IPS-NIHi11 (cell line): ENCODE data around the gene GET4.
"Not testable (repeated sequence)": the region's sequence is repeated elsewhere in the genome, so short reads cannot be mapped to it uniquely, and the experiment has no call there.

Experiments used
- DNase-seq: peaks from one replicate; pipeline ENCODE4 v3.0.0; 2012; ENCODE audit warnings: mixed read lengths, low spot score

Gene GET4

GRCh38 chr7:871900-872537 lies 4.3 kb upstream of the GET4 start:
- DNase-seq: no peak

- DNase-seq: not testable (repeated sequence)
Measured at GRCh38 chr7:872685-873084, 3.7 kb upstream of the GET4 start.

- peak; percentile 93 for DNase-seq
Measured at GRCh38 chr7:873367-874002, 2.9 kb upstream of the GET4 start.

GRCh38 chr7:874031-874749 lies 2.2 kb upstream of the GET4 start:
- DNase-seq: no peak

- DNase-seq: no peak
Measured at GRCh38 chr7:875051-875450, 1.3 kb upstream of the GET4 start.

GRCh38 chr7:875476-876076 lies 778 bp upstream of the GET4 start:
- DNase-seq: no peak

GRCh38 chr7:876972-877311 lies 588 bp downstream of the GET4 start:
- no peak for DNase-seq

GRCh38 chr7:877312-878232 lies 1.2 kb downstream of the GET4 start:
- DNase-seq: no peak

- DNase-seq: no peak
Measured at GRCh38 chr7:879093-879492, 2.7 kb downstream of the GET4 start.

GRCh38 chr7:879706-880105 lies 3.4 kb downstream of the GET4 start:
- no peak for DNase-seq

- DNase-seq: no peak
Measured at GRCh38 chr7:880450-880849, 4.1 kb downstream of the GET4 start.

- DNase-seq: no peak
Measured at GRCh38 chr7:881441-882234, 5.3 kb downstream of the GET4 start.

GRCh38 chr7:882336-883035 lies 6.1 kb downstream of the GET4 start:
- no peak for DNase-seq

GRCh38 chr7:883055-884021 lies 7.0 kb downstream of the GET4 start:
- DNase-seq: no peak

GRCh38 chr7:884191-885003 lies 8.0 kb downstream of the GET4 start:
- DNase-seq: no peak

GRCh38 chr7:885261-885892 lies 9.0 kb downstream of the GET4 start:
- no peak for DNase-seq

- DNase-seq: no peak
Measured at GRCh38 chr7:885893-886625, 9.7 kb downstream of the GET4 start.
